ENCODE results near the gene BCL7A.

DNA sequence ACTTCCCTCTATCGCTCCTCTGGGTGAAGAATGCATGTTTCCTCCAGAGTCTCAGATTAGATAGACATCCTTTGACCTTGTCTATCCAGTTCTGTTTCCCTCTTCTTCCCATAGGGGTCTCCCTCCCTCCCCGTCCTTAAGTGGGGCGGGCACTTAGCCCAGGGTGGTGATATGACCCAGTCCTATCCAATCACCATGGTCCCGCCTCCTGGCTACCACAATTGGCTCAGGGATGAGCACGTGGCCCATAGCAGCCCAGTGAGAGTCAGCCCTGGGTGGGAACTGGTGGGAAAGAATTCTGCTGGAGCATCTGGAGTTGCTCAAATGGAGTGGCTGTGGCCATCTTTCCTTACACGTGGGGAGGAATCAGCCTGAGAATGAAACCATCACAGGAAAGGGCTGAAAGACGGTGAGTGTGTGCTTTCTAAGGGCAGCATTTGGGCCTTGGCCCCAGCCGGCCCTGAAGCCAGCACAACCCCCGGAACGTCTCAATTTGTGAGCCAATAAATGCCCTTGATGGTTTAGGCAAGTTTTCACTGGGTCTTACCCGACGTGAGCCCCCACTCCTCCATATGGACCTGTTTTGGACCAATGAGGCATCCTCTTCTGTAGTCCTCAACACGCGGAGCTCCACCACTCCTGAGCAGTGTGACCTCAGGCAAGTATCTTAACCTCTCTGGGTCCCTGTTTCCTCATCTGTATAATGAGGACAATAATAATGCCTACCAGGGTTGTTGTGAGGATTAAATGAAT, 42.5 kb downstream of the BCL7A start:
- TF ChIP-seq, protein P1, sequence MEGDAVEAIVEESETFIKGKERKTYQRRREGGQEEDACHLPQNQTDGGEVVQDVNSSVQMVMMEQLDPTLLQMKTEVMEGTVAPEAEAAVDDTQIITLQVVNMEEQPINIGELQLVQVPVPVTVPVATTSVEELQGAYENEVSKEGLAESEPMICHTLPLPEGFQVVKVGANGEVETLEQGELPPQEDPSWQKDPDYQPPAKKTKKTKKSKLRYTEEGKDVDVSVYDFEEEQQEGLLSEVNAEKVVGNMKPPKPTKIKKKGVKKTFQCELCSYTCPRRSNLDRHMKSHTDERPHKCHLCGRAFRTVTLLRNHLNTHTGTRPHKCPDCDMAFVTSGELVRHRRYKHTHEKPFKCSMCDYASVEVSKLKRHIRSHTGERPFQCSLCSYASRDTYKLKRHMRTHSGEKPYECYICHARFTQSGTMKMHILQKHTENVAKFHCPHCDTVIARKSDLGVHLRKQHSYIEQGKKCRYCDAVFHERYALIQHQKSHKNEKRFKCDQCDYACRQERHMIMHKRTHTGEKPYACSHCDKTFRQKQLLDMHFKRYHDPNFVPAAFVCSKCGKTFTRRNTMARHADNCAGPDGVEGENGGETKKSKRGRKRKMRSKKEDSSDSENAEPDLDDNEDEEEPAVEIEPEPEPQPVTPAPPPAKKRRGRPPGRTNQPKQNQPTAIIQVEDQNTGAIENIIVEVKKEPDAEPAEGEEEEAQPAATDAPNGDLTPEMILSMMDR (IDR thresholded peaks at IDR 0.05; ENCODE audit: low read depth, low read length, missing input control) = peak; percentile 18
- TF ChIP-seq, protein P2, sequence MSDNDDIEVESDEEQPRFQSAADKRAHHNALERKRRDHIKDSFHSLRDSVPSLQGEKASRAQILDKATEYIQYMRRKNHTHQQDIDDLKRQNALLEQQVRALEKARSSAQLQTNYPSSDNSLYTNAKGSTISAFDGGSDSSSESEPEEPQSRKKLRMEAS (IDR thresholded peaks at IDR 0.05) = peak; percentile 6
- TF ChIP-seq GABPA (IDR thresholded peaks at IDR 0.05 in 1 of 2, conservative IDR thresholded peaks at IDR 0.05 in 1 of 2) (no peak), TAF1 (conservative IDR thresholded peaks at IDR 0.05) (no peak), EGR1 (IDR thresholded peaks at IDR 0.05; ENCODE audit: low read depth in 2 of 2) (no peak), JUND (IDR thresholded peaks at IDR 0.05) (no peak), HNF4A (conservative IDR thresholded peaks at IDR 0.05) (no peak), SP1 (IDR thresholded peaks at IDR 0.05) (no peak), YY1 (IDR thresholded peaks at IDR 0.05) (no peak), FOXA1 (IDR thresholded peaks at IDR 0.05) (no peak)
- TF ChIP-seq, protein P3, sequence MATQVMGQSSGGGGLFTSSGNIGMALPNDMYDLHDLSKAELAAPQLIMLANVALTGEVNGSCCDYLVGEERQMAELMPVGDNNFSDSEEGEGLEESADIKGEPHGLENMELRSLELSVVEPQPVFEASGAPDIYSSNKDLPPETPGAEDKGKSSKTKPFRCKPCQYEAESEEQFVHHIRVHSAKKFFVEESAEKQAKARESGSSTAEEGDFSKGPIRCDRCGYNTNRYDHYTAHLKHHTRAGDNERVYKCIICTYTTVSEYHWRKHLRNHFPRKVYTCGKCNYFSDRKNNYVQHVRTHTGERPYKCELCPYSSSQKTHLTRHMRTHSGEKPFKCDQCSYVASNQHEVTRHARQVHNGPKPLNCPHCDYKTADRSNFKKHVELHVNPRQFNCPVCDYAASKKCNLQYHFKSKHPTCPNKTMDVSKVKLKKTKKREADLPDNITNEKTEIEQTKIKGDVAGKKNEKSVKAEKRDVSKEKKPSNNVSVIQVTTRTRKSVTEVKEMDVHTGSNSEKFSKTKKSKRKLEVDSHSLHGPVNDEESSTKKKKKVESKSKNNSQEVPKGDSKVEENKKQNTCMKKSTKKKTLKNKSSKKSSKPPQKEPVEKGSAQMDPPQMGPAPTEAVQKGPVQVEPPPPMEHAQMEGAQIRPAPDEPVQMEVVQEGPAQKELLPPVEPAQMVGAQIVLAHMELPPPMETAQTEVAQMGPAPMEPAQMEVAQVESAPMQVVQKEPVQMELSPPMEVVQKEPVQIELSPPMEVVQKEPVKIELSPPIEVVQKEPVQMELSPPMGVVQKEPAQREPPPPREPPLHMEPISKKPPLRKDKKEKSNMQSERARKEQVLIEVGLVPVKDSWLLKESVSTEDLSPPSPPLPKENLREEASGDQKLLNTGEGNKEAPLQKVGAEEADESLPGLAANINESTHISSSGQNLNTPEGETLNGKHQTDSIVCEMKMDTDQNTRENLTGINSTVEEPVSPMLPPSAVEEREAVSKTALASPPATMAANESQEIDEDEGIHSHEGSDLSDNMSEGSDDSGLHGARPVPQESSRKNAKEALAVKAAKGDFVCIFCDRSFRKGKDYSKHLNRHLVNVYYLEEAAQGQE (IDR thresholded peaks at IDR 0.05) = no peak
- TF ChIP-seq, protein P4, sequence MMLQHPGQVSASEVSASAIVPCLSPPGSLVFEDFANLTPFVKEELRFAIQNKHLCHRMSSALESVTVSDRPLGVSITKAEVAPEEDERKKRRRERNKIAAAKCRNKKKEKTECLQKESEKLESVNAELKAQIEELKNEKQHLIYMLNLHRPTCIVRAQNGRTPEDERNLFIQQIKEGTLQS (IDR thresholded peaks at IDR 0.05) = no peak
- TF ChIP-seq, protein P5, sequence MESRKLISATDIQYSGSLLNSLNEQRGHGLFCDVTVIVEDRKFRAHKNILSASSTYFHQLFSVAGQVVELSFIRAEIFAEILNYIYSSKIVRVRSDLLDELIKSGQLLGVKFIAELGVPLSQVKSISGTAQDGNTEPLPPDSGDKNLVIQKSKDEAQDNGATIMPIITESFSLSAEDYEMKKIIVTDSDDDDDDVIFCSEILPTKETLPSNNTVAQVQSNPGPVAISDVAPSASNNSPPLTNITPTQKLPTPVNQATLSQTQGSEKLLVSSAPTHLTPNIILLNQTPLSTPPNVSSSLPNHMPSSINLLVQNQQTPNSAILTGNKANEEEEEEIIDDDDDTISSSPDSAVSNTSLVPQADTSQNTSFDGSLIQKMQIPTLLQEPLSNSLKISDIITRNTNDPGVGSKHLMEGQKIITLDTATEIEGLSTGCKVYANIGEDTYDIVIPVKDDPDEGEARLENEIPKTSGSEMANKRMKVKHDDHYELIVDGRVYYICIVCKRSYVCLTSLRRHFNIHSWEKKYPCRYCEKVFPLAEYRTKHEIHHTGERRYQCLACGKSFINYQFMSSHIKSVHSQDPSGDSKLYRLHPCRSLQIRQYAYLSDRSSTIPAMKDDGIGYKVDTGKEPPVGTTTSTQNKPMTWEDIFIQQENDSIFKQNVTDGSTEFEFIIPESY (IDR thresholded peaks at IDR 0.05) = no peak
